Neural cell (in vitro differentiated cells): ENCODE measurements around the gene SEMA6C. TPM values are rescaled to one million over a fixed set of nuclear protein-coding genes. Genes with fewer than 3 reads are reported as not detected.

ENCODE experiments used
- H2AFZ ChIP-seq: fragments of 200-600, 300-800 bp; sonication (generic), shearing (Covaris generic); 2 replicates; pipeline ENCODE4 v1.6.0; 2014; ENCODE audit warnings: low read depth, mild to moderate bottlenecking, antibody characterized with exemption, low read length, moderate library complexity
- H3F3A ChIP-seq: fragments of 200-600 bp; shearing (Covaris generic); 2 replicates; pipeline ENCODE4 v1.6.1; 2016; ENCODE audit warnings: mild to moderate bottlenecking, moderate library complexity, mixed read lengths, antibody characterized with exemption, low read length; ENCODE audit not compliant: insufficient read depth, poor library complexity, severe bottlenecking
- H3K27ac ChIP-seq: fragments of 200-600, 300-800 bp; sonication (generic), shearing (Covaris generic); 2 replicates; pipeline ENCODE4 v1.5.1; 2014; ENCODE audit warnings: mild to moderate bottlenecking, low read length, moderate library complexity
- H3K27me3 ChIP-seq: fragments of 300-800, 200-600 bp; sonication (generic), shearing (Covaris generic); 2 replicates; pipeline ENCODE4 v1.6.0; 2014; ENCODE audit warnings: mild to moderate bottlenecking, low read depth, low read length, moderate library complexity; ENCODE audit not compliant: insufficient read depth
- H3K36me3 ChIP-seq: fragments of 300-800, 200-600 bp; sonication (generic), shearing (Covaris generic); 2 replicates; pipeline ENCODE4 v1.5.1; 2014; ENCODE audit warnings: mild to moderate bottlenecking, antibody characterized with exemption, low read length, moderate library complexity; ENCODE audit not compliant: insufficient read depth
- H3K4me2 ChIP-seq: fragments of 300-800, 200-600 bp; sonication (generic), shearing (Covaris generic); 2 replicates; pipeline ENCODE4 v1.6.0; 2014; ENCODE audit warnings: mild to moderate bottlenecking, low read length
- H3K4me3 ChIP-seq: fragments of 300-800, 200-600 bp; sonication (generic), shearing (Covaris generic); 2 replicates; pipeline ENCODE4 v1.5.1; 2014; ENCODE audit warnings: mild to moderate bottlenecking, low read length, moderate library complexity
- H3K79me2 ChIP-seq: fragments of 200-600 bp; shearing (Covaris generic); replicated peaks from 2 replicates; pipeline ENCODE4 v1.6.0; 2014; ENCODE audit warnings: mild to moderate bottlenecking, low read length, moderate library complexity; ENCODE audit not compliant: insufficient read depth
- H3K9ac ChIP-seq: fragments of 300-800, 200-600 bp; sonication (generic), shearing (Covaris generic); 2 replicates; pipeline ENCODE4 v1.6.1; 2016; ENCODE audit warnings: mild to moderate bottlenecking, low read length, mixed read lengths
- H3K9me2 ChIP-seq: fragments of 200-600 bp; shearing (Covaris generic); 2 replicates; pipeline ENCODE4 v1.6.1; 2016; ENCODE audit warnings: mild to moderate bottlenecking, low read length, mixed read lengths; ENCODE audit not compliant: insufficient read depth
- H3K9me3 ChIP-seq: fragments of 200-600, 300-800 bp; sonication (generic), shearing (Covaris generic); 2 replicates; pipeline ENCODE4 v1.6.1; 2016; ENCODE audit warnings: mild to moderate bottlenecking, mixed run types, low read length, moderate library complexity, mixed read lengths
- H4K20me1 ChIP-seq: fragments of 200-600 bp; shearing (Covaris generic); 2 replicates; pipeline ENCODE4 v1.6.1; 2016; ENCODE audit warnings: mild to moderate bottlenecking, mixed run types; ENCODE audit not compliant: insufficient read depth
- EP300 ChIP-seq: fragments of 450-650 bp; conservative IDR thresholded peaks from 2 replicates; pipeline ENCODE4 v1.6.1; 2014; ENCODE audit warnings: antibody characterized with exemption, mild to moderate bottlenecking, moderate library complexity; ENCODE audit not compliant: poor library complexity, severe bottlenecking
- EZH2 ChIP-seq: fragments of 200-600, 300-800 bp; shearing (Covaris generic), sonication (generic); IDR thresholded peaks from 2 replicates; pipeline ENCODE4 v1.6.1; 2014; ENCODE audit warnings: antibody characterized with exemption, low read length, borderline replicate concordance, mild to moderate bottlenecking; ENCODE audit not compliant: insufficient read depth, poor library complexity, severe bottlenecking
- MXI1 ChIP-seq: fragments of 450-650 bp; conservative IDR thresholded peaks from 2 replicates; pipeline ENCODE4 v1.6.1; 2014; ENCODE audit warnings: antibody characterized with exemption, mild to moderate bottlenecking; ENCODE audit not compliant: poor library complexity, severe bottlenecking
- POLR2AphosphoS5 ChIP-seq: IDR thresholded peaks from 2 replicates; pipeline ENCODE4 v1.6.1; 2012
- RAD21 ChIP-seq: fragments of 450-650 bp; conservative IDR thresholded peaks from 2 replicates; pipeline ENCODE4 v1.6.1; 2014; ENCODE audit warnings: antibody characterized with exemption, mild to moderate bottlenecking, moderate library complexity
- SMC3 ChIP-seq: fragments of 450-650 bp; conservative IDR thresholded peaks from 2 replicates; pipeline ENCODE4 v1.6.1; 2014; ENCODE audit warnings: antibody characterized with exemption, mild to moderate bottlenecking, moderate library complexity; ENCODE audit not compliant: poor library complexity
- TAF1 ChIP-seq: IDR thresholded peaks from 2 replicates; pipeline ENCODE4 v1.6.1; 2012; ENCODE audit warnings: low read depth
- polyA plus RNA-seq: library from polyadenylated mRNA; depleted of rRNA; stranded (reverse); fragments of >200 nt; gene quantifications from 2 replicates; pipeline ENCODE4 v1.2.3, GENCODE V29; 2014
- TF ChIP-seq, protein P1 (sequence below): fragments of 450-650 bp; IDR thresholded peaks from 2 replicates; pipeline ENCODE4 v1.5.1; 2014; ENCODE audit warnings: antibody characterized with exemption, mild to moderate bottlenecking, moderate library complexity; ENCODE audit not compliant: poor library complexity, severe bottlenecking
- TF ChIP-seq, protein P2 (sequence below): IDR thresholded peaks from 2 replicates; pipeline ENCODE4 v1.6.1; 2012; ENCODE audit warnings: borderline replicate concordance

The SEMA6C gene
- polyA plus RNA-seq, 1 donor from 2014 or later = 32.5 TPM

DNA sequence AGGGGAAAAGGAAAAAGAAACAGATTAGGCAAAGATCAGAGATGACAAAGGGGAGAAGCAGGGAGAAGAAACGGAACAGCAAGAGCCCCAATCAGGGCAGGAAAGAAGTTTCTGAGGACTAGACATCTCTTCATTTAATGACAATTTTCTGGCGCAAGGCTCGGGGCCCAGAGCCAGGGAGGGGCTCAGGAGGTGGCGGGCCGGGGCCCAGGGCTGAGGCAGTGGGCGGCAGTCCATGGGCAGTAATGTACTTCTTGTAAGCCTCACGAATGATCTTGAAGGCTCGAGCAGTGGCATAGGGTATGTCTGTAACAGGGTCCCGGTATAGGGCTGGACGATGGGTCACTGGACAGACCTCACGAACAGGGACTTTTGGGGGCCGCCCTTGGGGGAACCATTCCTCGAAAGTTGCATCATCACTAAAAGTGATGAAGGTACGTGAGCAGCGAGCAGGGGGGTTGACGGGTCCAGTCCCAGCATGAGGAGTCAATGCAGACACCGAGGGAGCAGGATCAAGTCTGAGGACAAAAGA lies 30.1 kb upstream of the SEMA6C start:
- H3K27ac ChIP-seq = no peak overlapping the region
- no peaks in the 10 kb centered on the region for H4K20me1 ChIP-seq
- H3K9me2 ChIP-seq = no peaks in the 10 kb centered on the region
- no peaks in the 10 kb centered on the region for H3K9me3 ChIP-seq
- no peak overlapping the region for H3K4me3 ChIP-seq
- H2AFZ ChIP-seq = no peak overlapping the region
- no peaks in the 10 kb centered on the region for H3F3A ChIP-seq
- no peak overlapping the region for H3K4me2 ChIP-seq
- no peak overlapping the region for H3K9ac ChIP-seq
- TF ChIP-seq, protein P1, sequence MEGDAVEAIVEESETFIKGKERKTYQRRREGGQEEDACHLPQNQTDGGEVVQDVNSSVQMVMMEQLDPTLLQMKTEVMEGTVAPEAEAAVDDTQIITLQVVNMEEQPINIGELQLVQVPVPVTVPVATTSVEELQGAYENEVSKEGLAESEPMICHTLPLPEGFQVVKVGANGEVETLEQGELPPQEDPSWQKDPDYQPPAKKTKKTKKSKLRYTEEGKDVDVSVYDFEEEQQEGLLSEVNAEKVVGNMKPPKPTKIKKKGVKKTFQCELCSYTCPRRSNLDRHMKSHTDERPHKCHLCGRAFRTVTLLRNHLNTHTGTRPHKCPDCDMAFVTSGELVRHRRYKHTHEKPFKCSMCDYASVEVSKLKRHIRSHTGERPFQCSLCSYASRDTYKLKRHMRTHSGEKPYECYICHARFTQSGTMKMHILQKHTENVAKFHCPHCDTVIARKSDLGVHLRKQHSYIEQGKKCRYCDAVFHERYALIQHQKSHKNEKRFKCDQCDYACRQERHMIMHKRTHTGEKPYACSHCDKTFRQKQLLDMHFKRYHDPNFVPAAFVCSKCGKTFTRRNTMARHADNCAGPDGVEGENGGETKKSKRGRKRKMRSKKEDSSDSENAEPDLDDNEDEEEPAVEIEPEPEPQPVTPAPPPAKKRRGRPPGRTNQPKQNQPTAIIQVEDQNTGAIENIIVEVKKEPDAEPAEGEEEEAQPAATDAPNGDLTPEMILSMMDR = no peak
- TF ChIP-seq MXI1 = no peak
- TF ChIP-seq, protein P2, sequence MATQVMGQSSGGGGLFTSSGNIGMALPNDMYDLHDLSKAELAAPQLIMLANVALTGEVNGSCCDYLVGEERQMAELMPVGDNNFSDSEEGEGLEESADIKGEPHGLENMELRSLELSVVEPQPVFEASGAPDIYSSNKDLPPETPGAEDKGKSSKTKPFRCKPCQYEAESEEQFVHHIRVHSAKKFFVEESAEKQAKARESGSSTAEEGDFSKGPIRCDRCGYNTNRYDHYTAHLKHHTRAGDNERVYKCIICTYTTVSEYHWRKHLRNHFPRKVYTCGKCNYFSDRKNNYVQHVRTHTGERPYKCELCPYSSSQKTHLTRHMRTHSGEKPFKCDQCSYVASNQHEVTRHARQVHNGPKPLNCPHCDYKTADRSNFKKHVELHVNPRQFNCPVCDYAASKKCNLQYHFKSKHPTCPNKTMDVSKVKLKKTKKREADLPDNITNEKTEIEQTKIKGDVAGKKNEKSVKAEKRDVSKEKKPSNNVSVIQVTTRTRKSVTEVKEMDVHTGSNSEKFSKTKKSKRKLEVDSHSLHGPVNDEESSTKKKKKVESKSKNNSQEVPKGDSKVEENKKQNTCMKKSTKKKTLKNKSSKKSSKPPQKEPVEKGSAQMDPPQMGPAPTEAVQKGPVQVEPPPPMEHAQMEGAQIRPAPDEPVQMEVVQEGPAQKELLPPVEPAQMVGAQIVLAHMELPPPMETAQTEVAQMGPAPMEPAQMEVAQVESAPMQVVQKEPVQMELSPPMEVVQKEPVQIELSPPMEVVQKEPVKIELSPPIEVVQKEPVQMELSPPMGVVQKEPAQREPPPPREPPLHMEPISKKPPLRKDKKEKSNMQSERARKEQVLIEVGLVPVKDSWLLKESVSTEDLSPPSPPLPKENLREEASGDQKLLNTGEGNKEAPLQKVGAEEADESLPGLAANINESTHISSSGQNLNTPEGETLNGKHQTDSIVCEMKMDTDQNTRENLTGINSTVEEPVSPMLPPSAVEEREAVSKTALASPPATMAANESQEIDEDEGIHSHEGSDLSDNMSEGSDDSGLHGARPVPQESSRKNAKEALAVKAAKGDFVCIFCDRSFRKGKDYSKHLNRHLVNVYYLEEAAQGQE = no peak
- TF ChIP-seq TAF1 = no peak
- no peak for TF ChIP-seq EP300
- no peak for TF ChIP-seq RAD21
- no peak for TF ChIP-seq POLR2AphosphoS5
- TF ChIP-seq SMC3 = no peak
- no peak for TF ChIP-seq EZH2
- no peaks in the 10 kb centered on the region for H3K36me3 ChIP-seq
- no peaks in the 10 kb centered on the region for H3K79me2 ChIP-seq
- H3K27me3 ChIP-seq = no peaks in the 10 kb centered on the region

DNA sequence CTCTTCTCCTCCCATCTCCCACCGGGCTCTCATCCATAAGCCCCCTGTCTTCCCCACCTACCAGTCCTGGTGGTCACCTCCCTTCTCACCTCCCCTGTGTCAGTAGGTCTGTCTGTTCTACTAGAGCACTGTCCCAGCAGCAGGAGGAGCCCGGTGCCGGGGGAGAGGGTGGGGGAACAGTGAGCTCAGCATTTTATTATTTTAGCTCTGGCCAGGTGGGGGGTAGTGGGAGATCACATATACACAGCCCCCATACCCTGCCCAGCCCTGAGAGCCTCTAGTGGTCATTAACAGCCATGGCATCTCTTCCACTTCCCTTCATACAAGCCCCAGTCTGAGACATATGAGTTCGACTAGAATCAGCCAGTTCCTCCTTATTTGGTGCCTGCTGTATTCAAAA lies 29.4 kb upstream of the SEMA6C start, which contains the start of gene TMOD4:
Gene TMOD4, minus strand, starts transcription at position 119 of the 400 bp plus-strand sequence. CDS start 1,106 bp downstream, outside the sequence.
- Histone ChIP-seq H3K9me2 (no peaks in the 10 kb centered on the region), H3K36me3 (no peaks in the 10 kb centered on the region), H3K27me3 (no peaks in the 10 kb centered on the region), H3K4me3 (no peak within 1 kb of the TSS), H2AFZ (no peak within 1 kb of the TSS), H3K79me2 (no peaks in the 10 kb centered on the region), H3K4me2 (no peak within 1 kb of the TSS), H3F3A (no peaks in the 10 kb centered on the region), H4K20me1 (no peaks in the 10 kb centered on the region), H3K9me3 (no peaks in the 10 kb centered on the region), H3K27ac (no peak within 1 kb of the TSS), H3K9ac (no peak within 1 kb of the TSS)
- TF ChIP-seq SMC3 (no peak), RAD21 (no peak)
- TF ChIP-seq, protein P1 = peak; percentile 53
